Left ventricle myocardium inferior (tissue), 1 donor: ENCODE measurements around the gene ADAMTS14. TPM values are rescaled to one million over a fixed set of nuclear protein-coding genes. Genes with fewer than 3 reads are reported as not detected.
A peak's percentile ranks its signal among the peaks of the same experiment; 100 is the strongest.

Experiments
- DNase-seq: peaks from one replicate; pipeline ENCODE4 v3.0.0-alpha.2; 2020
- H3K27ac ChIP-seq: fragments of 200-600 bp; replicated peaks from 2 replicates; pipeline ENCODE4 v1.8.0; 2021
- H3K27me3 ChIP-seq: fragments of 200-600 bp; 2 replicates; pipeline ENCODE4 v1.8.0; 2021; ENCODE audit warnings: low read depth
- H3K36me3 ChIP-seq: fragments of 200-600 bp; 2 replicates; pipeline ENCODE4 v1.8.0; 2021
- H3K4me1 ChIP-seq: fragments of 200-600 bp; 2 replicates; pipeline ENCODE4 v1.8.0; 2021
- H3K4me3 ChIP-seq: fragments of 200-600 bp; 2 replicates; pipeline ENCODE4 v1.8.0; 2021; ENCODE audit warnings: mild to moderate bottlenecking, moderate library complexity
- H3K9me3 ChIP-seq: fragments of 200-600 bp; replicated peaks from 2 replicates; pipeline ENCODE4 v1.8.0; 2021
- CTCF ChIP-seq: fragments of 200-600 bp; IDR thresholded peaks from 2 replicates; pipeline ENCODE4 v1.8.0; 2021; ENCODE audit warnings: antibody characterized with exemption, mild to moderate bottlenecking, borderline replicate concordance
- intact Hi-C: fragments of 100-400 bp; cut with micrococcal nuclease; formaldehyde crosslinking; loops from one replicate; pipeline ENCODE4 v1.11.0; 2022
- total RNA-seq: library from RNA; stranded (reverse); fragmentation: NEBNext Ultra II Directional; extraction: Animal tissue kit (Norgen Biotek cat#: 25700); gene quantifications from one replicate; pipeline ENCODE4 v1.2.1, GENCODE V29; 2021
- donor health status: DM: no; HTN: yes; CAD: no; lungs with severe emphysema.

Gene ADAMTS14
- total RNA-seq, 1 donor from 2014 or later = 0.47 TPM

- H3K4me3 ChIP-seq = no peak overlapping the region
- H3K4me1 ChIP-seq = peaks cover 6% of the 10 kb centered on the region
- TF ChIP-seq CTCF = no peak
- H3K9me3 ChIP-seq = no peaks in the 10 kb centered on the region
- H3K27me3 ChIP-seq = no peaks in the 10 kb centered on the region
- DNase-seq = no peak
- intact Hi-C loops = no loop called here
- no peak overlapping the region for H3K27ac ChIP-seq
- H3K36me3 ChIP-seq = no peaks in the 10 kb centered on the region
Measured at GRCh38 chr10:70691611-70692010, 19.3 kb downstream of the ADAMTS14 start.

GRCh38 chr10:70692043-70692603, 19.8 kb downstream of the ADAMTS14 start:
- Histone ChIP-seq H3K4me1 (peaks cover 6% of the 10 kb centered on the region), H3K27ac (no peak overlapping the region), H3K4me3 (no peak overlapping the region), H3K36me3 (no peaks in the 10 kb centered on the region), H3K9me3 (no peaks in the 10 kb centered on the region), H3K27me3 (no peaks in the 10 kb centered on the region)
- no peak for DNase-seq
- no peak for TF ChIP-seq CTCF
- intact Hi-C loops = no loop called here

GRCh38 chr10:70693619-70694335, 21.5 kb downstream of the ADAMTS14 start:
- no peaks in the 10 kb centered on the region for H3K36me3 ChIP-seq
- no peaks in the 10 kb centered on the region for H3K27me3 ChIP-seq
- no peaks in the 10 kb centered on the region for H3K9me3 ChIP-seq
- DNase-seq = peak; percentile 47
- peak overlapping the region; percentile 28 for H3K27ac ChIP-seq
- intact Hi-C loops = no loop called here
- H3K4me3 ChIP-seq = no peak overlapping the region
- no peak for TF ChIP-seq CTCF
- peaks cover 6% of the 10 kb centered on the region for H3K4me1 ChIP-seq

GRCh38 chr10:70694418-70695141, 22.3 kb downstream of the ADAMTS14 start:
- Histone ChIP-seq H3K9me3 (no peaks in the 10 kb centered on the region), H3K27ac (peak overlapping the region; percentile 28), H3K4me3 (no peak overlapping the region), H3K27me3 (no peaks in the 10 kb centered on the region), H3K4me1 (peaks cover 6% of the 10 kb centered on the region), H3K36me3 (no peaks in the 10 kb centered on the region)
- intact Hi-C loops = no loop called here
- no peak for TF ChIP-seq CTCF
- DNase-seq = no peak

- Histone ChIP-seq H3K4me1 (peaks cover 6% of the 10 kb centered on the region), H3K9me3 (no peaks in the 10 kb centered on the region), H3K4me3 (no peak overlapping the region), H3K27me3 (no peaks in the 10 kb centered on the region), H3K27ac (no peak overlapping the region), H3K36me3 (no peaks in the 10 kb centered on the region)
- intact Hi-C loops = no loop called here
- TF ChIP-seq CTCF = no peak
- no peak for DNase-seq
Measured at GRCh38 chr10:70695241-70696030, 23.1 kb downstream of the ADAMTS14 start.
